Right ventricle myocardium inferior (tissue), 1 donor: ENCODE data around the gene HOXB8. TPM values are rescaled to one million over a fixed set of nuclear protein-coding genes. Genes with fewer than 3 reads are reported as not detected.

Experiments
- ATAC-seq: fragments of 200-7000 bp; cut with Tn5 transposase; one replicate; pipeline ENCODE4 v1.9.1; 2020; ENCODE audit warnings: mild to moderate bottlenecking, moderate library complexity
- DNase-seq: peaks from one replicate; pipeline ENCODE4 v3.0.0; 2021; ENCODE audit errors: missing footprints
- intact Hi-C: fragments of 100-400 bp; cut with DNase I; formaldehyde crosslinking; loops from one replicate; pipeline ENCODE4 v1.11.0; 2022
- total RNA-seq: library from RNA; stranded (reverse); fragmentation: NEBNext Ultra II Directional; extraction: Animal tissue kit (Norgen Biotek cat#: 25700); gene quantifications from one replicate; pipeline ENCODE4 v1.2.1, GENCODE V29; 2021
- donor health status: DM: no; HTN: yes; CAD: no; lungs with severe emphysema.

Gene HOXB8
- total RNA-seq, 1 donor from 2014 or later, result not detected

DNA sequence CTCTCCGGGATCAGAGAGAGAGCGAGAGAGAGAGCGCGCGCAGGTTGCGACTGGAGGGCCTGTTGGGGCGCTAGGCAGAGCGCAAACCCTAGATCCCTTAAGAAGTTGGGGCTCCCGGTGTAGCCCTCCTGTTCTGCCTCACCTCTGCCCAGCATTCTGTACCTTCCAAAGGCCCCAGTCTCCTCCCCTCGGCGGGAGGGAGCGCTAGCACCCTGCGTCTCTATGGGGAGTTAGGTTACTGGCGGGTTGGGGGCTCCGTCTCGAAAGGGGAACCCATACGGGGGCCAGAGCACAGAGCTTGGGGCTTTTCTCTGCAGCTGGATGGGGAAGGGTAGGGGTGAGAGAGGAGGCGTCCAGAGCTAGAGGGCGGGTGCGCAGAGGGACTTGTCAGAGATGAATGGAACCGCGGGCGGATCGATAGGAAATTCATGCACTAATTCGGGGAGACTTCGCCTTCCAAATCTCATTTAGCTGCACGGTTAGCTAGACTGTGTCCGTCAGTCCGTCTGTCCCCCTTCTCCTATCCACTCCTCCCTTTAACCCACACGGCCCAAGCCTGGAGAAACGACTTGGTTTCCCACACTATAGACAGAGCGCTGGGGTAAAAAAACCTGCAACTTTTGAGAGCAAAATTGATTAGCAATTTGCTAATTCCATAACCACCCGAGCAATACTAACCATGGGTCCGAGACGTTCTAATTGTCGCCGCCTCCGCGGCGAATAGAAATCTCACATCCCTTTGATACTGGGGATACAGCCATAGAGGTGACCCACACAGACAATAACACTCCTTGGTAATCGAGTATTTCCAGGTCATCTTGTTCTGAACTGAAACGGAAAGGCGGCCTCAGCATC lies 36.2 kb downstream of the HOXB8 start:
- intact Hi-C loops, result no loop called here
- ATAC-seq (no peak), DNase-seq (no peak)

DNA sequence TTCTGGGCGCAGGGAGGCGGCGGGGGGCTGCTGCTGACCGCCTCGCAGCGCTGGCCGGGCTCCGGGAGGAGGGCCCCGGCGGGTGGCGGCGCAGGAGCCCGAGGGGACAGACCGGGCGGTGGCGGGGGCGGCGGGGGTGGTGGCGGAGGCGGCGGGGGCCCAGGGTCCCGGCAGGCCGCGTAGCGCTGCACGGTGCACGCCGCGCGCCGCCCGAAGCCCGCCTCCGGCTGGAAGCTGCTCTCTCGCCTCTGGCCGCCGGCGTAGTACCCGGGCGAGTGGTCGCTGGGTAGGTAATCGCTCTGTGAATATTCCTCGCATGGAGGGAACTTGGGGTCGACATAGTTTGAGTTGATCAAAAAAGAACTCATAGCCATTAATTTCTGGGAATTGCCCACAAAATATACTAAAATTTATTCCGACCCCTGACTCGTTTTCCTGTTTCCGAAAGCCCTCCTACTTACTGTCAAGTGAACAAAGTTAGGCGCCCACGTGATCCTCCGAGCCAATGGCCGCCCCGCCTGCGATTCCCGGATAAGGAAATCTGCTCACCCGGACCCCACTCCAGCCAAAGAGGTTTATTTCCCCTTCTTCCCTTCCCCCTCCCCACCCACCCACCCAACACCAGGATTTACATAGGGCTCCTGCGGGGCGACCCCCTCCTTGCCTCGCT lies 37.0 kb downstream of the HOXB8 start, which contains the start of gene HOXB4:
HOXB4 (minus strand) TSS at position 405 of the 670 bp plus-strand sequence; CDS start at position 374, 31 bp downstream.
- peak; percentile 87 for DNase-seq
- intact Hi-C loops, result no loop called here
- ATAC-seq, result no peak

DNA sequence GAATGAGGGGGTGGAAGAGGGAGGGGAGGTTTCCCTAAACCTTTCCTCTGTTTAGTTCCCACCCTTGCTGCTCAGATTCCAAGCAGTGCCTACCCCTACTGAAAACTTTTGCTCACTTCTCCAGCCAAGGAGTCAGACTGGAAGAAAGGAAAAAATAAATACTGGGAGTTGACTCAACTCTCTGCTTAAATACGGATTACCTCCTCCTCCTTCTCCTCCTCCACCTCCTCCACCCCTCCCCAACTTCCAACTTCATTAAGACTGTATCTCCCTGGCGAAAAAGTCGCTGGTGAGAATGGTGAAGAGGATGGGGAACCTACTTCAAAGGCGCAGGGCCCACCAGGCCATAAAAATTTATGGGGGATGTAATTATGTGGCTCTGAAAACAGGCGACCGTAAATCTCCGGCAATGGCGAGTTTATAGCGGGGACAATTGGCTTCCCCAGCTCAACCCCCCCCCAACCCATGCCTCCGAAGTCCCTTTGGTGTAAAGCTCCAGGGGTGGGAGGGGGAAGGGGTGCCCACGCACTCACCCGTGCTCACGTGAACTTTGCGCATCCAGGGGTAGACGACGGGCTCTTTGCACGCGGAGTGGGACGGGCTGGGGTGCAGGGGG lies 37.7 kb downstream of the HOXB8 start:
- ATAC-seq (no peak), DNase-seq (no peak)
- intact Hi-C loops, result no loop called here

DNA sequence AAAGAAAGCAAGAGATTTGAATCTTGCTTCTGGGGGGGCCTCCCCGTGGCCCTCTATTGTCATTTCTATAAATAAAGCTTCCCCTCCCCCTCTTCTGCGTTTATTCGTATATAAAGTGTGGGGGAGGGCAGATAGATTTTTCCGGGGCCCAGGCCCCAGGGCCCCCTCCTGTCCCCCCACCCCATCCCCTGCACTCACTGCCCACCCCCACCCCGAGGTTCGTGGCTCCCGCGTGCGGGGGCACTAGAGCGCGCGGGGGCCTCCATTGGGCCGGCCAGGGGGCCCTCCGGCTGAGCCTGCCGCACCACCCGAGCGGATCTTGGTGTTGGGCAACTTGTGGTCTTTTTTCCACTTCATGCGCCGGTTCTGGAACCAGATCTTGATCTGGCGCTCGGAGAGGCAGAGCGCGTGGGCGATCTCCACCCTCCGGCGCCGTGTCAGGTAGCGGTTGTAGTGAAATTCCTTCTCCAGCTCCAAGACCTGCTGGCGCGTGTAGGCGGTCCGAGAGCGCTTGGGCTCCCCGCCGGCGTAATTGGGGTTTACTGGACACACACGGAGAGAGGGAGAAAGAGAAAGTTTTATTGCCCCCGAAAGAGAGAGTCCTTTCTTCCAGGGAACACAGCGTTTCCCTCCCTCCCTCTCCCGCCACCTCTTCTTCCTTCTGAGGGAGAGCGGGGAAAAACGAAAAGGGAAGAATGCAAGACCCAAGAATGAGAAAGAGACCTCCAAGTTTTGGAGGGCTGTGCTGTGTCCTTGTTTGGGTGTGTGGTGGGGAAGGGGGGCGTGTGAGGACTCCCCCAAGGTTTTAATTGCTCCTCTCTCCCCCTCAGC lies 38.4 kb downstream of the HOXB8 start:
- intact Hi-C loops, result no loop called here
- ATAC-seq, result no peak

DNA sequence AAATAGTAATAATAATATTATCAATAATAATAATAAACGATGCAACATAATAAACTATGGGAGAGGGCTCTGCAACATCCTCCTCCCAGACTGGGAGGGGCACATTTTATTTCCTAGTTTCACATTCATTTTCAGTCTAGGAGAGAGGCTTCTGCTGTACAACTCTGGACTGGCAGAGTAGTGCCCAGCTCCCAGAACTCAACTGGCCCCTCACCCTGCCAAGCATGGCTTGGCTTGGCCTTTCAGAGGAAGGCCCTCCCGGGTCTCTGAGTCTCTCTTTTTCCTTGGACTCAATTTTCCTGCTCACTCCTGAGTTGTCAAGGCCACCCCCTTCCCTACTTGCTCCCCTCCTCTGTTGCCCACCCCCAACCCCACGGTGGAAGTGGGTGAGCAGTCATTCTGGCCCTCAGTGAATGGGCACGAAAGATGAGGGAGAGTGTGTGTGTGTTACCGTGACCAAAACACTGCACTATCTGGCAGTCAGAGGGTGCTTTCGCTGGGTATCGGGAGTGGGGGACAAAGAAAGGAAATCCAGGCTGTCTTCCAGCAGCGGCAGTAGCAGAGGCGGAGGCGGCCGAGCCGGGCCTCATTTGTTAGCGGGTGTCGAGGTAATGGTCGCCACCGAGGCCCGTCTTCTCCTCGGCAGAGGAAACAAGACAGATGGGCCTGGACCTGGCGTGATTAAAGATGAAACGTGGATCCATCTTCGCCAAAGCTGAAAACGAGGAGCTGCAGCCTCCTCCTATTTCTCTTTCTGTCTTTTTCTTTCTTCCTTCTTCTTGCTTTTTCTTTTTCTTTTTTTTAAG lies 39.2 kb downstream of the HOXB8 start:
- ATAC-seq, result no peak
- intact Hi-C loops, result no loop called here
- DNase-seq, result no peak

More for the DNA sequence above, 38.4 kb downstream of the HOXB8 start:
- no peak for DNase-seq

DNA sequence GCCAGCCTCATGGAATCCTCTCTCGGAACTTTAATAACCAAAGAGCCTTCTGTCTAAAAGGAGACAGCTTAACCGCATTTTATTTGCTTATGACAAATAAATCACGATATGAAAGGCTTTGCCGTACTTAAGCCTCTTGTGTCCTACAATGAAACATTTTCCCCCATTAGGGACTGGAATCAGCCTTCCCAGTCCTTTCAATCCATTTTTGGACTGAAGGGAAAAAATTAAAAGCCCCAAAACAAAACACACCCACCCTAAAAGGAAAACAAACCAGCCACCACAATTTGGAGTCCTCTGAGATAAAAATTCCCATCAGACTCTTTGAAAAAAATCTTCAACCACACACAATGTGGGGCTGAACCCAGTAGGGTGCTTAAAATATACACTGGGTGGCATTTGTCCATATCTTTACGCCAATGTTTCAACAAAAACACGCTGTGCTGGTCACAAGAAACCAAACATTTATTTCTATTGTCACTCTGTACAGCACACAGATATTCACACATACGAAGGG lies 40.0 kb downstream of the HOXB8 start:
- ATAC-seq (no peak), DNase-seq (no peak)
- intact Hi-C loops, result no loop called here

DNA sequence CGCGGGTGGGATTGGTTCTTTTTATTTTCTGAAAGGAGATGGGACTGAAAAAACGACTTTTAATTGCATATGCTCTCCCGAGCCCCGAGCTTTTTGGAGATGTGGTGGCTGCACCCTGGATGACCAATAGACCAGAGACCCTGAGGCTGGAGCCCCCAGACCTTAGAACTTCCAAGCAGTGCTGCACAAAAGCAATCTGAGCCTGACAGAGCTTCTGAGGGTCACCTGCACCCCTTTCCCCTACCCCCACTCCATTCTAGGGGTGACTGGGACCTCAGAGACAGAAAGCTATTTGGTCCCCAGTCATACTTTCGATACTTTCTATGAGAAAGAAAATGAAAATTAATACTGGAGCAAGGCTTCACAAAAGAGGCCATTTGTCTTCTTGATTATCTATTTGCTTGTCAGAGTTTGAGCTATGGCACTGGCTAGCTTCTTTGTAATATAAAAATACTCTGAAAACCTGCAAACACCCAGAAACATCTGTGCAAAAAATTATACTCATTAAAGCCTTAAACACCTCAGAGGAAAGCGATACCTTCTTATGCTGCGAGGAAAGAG lies 40.5 kb downstream of the HOXB8 start:
- intact Hi-C loops, result no loop called here
- DNase-seq (no peak), ATAC-seq (no peak)

DNA sequence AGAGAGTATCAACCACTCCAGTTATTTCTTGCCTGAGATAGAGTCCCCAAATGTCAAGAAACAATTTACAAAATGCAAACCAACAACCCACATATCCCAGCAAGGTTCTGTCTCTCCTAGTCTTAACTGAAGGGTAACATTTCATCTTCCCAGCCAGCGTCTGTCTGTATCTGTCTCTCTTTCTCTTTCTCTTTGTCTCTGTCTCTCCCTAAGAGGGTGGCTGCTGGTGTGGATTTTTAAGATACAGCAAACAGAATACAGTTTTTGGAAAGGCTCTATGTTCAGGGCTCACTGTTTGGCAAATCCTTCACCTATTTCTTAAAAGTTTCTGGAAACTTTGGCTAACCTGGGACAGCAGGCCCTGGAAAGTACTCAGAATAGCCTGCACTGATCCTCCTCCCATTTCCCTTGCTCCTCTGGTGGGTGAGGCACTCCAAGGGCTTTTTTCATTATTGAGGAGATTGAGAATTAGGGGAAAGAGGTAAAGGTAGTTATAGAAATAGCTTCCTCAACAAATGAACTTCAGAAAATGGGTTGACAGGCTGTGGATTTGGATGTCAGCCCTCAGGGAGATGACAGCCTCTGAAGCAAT lies 43.2 kb downstream of the HOXB8 start:
- no peak for DNase-seq
- intact Hi-C loops, result no loop called here
- no peak for ATAC-seq

DNA sequence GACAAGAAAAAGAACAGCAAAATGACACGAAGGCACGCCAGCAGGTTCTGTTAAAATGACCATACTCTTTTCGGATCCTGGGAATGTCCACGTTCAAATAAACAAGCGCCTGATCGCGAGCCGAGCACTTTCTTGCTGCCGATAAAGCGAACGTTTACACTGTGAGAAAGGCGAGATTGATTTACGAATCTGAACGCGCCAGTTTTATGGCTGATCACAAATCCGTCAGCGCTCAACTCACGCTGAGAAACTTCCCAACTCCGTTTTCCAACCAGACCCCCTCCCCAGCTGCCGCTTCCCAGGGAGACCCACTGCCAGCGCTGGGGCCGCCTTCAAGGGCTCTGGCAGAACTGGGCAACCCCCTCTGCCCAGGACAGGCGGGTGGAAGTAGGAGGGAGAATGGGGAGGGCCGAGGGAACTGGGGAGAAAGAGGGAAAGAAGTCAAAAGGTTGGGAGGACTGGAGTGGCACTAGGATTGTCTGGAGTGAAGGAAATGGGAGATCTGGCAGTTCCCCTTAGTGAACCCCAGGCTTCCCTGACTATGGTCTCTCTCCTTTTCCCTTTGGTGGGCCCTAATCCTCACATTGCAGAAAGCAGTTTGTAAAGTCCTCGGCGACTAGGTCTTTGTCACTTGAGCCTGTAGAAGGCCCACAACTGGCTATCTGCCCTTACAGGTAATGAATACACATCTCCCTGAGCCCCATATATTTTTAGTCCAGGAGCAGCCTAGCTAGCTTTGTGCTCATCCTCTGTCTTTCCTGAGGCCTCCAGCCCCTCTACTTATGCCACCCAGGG lies 43.9 kb downstream of the HOXB8 start:
- intact Hi-C loops, result no loop called here
- ATAC-seq (no peak), DNase-seq (peak; percentile 56)

DNA sequence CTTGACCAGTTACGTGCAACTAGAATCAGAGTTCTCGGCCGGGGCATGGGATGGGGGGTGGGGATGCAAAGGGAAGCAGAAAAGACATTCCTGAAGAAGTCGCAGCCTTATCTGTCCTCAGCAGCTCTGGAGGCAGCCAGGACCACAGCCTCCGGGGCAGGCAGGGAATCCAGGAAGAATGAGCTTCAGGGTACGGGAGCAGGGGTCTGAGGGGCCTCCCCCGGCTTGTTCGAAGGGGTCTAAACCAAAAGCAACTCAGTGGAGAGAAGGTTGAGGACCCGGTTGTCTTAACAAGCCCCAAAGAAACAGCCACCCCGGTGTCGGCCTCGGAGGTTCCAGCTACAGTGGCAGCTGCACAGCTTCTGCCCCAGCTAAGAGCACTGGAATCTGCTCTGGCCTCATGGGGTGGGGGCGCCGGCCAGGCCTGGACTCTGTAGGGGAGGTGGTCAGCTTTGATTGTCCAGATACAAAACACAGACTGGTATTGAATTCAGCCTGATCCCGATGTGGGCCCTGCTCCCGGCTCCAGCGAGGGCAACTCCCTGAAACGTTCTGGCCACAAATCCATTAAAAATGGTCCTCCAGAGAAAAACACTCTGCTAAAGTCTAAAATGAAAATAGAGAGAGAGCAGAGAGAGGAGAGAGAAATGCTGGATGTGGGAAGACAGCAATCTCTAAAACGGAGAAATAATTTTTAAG lies 44.6 kb downstream of the HOXB8 start:
- ATAC-seq (no peak), DNase-seq (no peak)
- intact Hi-C loops, result no loop called here

DNA sequence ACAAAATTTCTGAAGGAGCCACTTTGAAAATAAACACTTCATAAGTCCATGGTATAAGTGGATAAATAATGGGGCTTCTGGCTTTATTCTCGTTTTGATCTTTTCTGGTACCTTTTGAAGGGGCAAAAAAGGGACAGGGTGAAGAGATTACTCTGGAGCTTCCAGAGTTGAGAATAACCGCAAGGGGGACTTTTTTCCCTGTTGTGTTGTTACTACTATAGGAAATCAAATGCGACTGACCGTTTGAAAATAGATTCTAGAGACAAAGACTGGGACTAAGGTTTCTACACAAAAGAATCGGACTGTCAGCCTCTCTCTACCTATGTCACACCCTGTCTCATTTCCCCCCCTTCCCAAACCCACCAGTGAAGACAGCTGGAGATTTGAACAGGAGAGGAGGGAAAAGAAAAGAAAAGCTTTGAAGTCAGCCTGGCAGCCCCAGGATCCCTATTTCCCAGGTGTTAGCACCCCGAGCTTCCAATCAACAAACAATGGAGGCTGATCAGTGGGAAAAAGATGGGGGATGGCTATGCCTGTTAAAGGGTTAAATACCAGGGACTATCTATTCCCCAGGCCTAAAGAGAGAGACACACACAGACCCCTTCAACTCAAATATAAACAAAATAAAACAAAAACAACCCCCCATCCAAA lies 45.3 kb downstream of the HOXB8 start:
- DNase-seq, result no peak
- intact Hi-C loops, result no loop called here

DNA sequence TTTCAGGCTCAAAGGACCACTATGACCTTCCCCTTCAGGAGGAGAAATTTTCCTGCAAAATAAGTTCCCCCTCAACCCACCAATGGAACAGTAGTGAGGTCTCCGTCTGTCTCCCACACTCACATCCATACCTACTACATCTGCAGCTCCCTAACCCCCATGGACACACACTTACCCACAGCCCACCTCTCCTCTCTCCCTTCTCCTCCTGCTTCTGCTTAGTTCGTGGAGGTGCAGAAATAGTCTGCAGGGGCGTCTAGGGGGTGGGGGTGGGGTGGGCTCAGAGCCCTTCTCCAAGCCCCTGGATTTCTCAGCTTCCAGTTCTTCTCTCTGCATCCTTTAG lies 45.9 kb downstream of the HOXB8 start:
- ATAC-seq, result no peak
- intact Hi-C loops, result no loop called here
- DNase-seq, result no peak

More for the DNA sequence above, 45.3 kb downstream of the HOXB8 start:
- ATAC-seq, result no peak

DNA sequence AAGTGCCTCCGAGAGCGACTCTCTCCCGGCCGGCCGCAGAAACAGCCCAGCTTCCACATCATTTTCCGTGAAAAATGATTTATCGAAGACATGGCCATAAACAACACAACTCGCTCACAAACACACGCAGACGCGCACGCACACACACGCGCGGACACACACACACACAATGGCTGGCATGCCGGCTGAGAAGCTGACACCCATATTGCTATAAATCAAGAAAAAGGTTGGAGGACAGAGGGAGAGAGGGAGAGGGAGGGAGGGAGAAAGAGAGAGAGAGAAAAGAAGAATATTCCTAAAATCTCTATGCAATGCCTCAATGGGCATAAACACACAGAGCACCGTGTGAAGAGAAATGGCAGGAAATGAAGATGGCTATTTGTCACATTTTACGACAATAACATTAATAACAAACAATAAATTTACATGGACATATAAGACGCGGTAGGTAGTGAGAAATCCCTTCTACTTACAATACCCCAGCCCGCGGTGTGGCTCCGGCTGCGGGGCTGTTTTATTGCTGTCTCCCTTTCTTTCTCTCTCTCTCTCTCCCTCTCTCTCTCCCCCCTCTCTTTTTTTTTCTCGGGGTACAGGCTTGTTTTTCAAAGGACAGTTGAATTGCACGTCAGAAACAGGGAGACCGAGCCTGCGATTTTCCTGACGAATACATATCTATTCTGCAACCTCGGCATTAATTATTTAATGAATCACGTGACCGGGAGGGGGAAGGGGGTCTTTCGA lies 46.4 kb downstream of the HOXB8 start:
- no peak for ATAC-seq
- intact Hi-C loops, result no loop called here

DNA sequence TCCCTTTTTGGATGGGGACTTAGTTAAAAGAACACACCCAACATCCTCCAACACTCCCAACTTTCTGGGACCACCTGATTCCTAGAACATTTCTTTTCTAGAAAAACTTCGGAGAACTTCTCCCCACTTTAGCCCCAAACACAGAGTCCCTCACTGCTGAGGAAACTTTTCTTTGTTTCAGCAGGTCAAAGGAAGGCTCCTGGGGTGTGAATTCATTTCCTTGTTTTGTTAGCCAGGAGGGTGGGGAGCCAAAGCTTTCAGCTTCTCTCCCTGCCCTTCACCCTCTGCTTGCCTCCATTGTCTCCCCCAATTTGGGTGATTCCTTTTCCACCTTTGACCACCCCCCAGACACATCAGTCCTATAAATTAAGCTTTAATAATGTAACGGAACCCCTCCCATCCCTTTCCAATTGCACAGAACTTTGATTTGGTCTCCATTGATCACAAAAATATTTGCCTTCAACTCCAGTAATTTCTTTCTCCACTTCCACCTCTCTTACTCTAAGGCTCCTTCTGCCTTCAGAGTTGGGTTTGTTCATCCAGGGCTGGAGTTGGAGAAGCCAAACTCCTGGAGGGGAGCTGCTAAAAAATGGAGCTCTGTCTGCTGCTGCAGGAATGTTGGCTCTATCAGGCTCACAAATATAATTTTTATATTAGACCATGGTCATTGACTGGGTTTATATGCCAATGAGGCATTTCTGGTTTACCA lies 47.3 kb downstream of the HOXB8 start:
- DNase-seq (no peak), ATAC-seq (no peak)
- intact Hi-C loops, result no loop called here

More for the DNA sequence above, 46.4 kb downstream of the HOXB8 start:
- DNase-seq, result no peak
